Large intestine (tissue), 3 donors: ENCODE data around the gene ACADVL. TPM values are rescaled to one million over a fixed set of nuclear protein-coding genes. Genes with fewer than 3 reads are reported as not detected.
"Not testable (repeated sequence)": the region's sequence is repeated elsewhere in the genome, so short reads cannot be mapped to it uniquely, and the experiment has no call there.

ENCODE experiments used
- DNase-seq, 2 donors: peaks; one replicate each; pipeline versions ENCODE4 v3.0.0 to v3.0.0-alpha.2; 2013
- H3K27ac ChIP-seq: one replicate; pipeline ENCODE4 v1.5.1; 2013; ENCODE audit warnings: low read length
- H3K27me3 ChIP-seq: 2 replicates; pipeline ENCODE4 v1.6.1; 2013; ENCODE audit warnings: low read length; ENCODE audit not compliant: control insufficient read depth, insufficient read depth
- H3K36me3 ChIP-seq: 2 replicates; pipeline ENCODE4 v1.6.1; 2013; ENCODE audit warnings: low read length; ENCODE audit not compliant: control insufficient read depth, insufficient read depth
- H3K4me1 ChIP-seq: one replicate; pipeline ENCODE4 v1.6.1; 2013; ENCODE audit warnings: low read length; ENCODE audit not compliant: control insufficient read depth, insufficient read depth
- H3K4me3 ChIP-seq: one replicate; pipeline ENCODE4 v1.5.1; 2013; ENCODE audit warnings: low read length
- H3K9me3 ChIP-seq: one replicate; pipeline ENCODE4 v1.6.1; 2013; ENCODE audit warnings: mild to moderate bottlenecking, low read depth, low read length, moderate library complexity; ENCODE audit not compliant: control insufficient read depth
- WGBS: methylation state at CpG from one replicate; pipeline ENCODE4 v1.1.5; 2013; ENCODE audit warnings: low lambda C conversion rate; ENCODE audit not compliant: insufficient coverage; 5-methylcytosine and 5-hydroxymethylcytosine counted together
- polyA plus RNA-seq: library from polyadenylated mRNA; unstranded; fragments of 120-200 nt; gene quantifications from one replicate; pipeline ENCODE4 v1.2.1, GENCODE V29; 2013

The ACADVL gene
- polyA plus RNA-seq, 1 donor = 490 TPM

DNA sequence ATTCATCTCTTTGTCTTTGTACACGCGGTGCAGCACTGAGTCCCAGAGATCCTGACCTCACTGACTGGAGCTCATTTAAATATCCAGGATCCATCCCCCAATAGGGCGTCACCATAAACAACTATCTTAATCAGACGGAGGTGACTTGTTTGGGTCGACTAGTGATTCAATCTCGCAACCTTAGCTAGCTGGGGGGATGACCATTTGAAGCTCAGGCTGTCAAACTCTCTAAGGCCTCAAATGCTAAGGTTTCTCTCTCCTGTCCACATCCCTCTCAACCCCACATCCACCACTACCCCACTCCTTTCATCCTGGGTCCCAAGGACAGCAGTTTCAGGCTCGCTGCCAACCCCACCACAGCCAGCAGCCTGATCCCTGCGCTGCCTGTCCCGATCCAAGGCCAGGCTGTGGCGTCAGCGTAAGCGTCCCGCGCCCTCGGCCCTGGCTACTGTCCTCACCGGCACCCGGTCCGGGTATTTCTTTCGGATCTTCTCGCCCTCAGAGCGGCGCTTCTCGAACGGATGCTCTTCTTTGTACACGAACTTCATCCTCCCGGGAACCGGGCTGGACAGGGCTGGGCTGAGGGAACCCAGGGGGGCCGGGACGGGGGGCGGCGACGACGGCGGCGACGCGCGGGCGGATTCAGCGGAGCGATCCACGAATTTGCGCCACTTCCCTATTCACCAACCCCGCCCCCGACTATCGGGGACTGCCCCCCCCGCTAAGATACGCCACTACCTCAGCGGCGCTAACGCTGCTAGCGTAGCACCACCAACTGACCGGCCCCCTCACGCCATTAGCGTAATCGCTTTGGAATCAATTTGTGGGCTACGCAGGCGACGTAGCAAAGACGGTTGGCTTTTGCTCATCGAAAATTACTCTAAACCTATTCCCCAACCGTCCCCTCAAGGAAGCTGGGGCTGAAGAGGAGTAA, 22.3 kb downstream of the ACADVL start, which contains the start of gene GABARAP:
Gene GABARAP, minus strand, starts transcription at position 667 of the 934 bp plus-strand sequence. Its CDS starts 119 bp downstream, at position 548.
- no CpG with 5 or more reads among the region's 62 CpGs for WGBS
- Histone ChIP-seq H3K4me3 (peak within 1 kb of the TSS; percentile 95), H3K9me3 (no peaks in the 10 kb centered on the region), H3K4me1 (peaks cover 19% of the 10 kb centered on the region), H3K27me3 (no peaks in the 10 kb centered on the region), H3K36me3 (peaks cover 42% of the 10 kb centered on the region), H3K27ac (peak within 1 kb of the TSS; percentile 99)
- DNase-seq = peak; percentile 92 to 96

DNA sequence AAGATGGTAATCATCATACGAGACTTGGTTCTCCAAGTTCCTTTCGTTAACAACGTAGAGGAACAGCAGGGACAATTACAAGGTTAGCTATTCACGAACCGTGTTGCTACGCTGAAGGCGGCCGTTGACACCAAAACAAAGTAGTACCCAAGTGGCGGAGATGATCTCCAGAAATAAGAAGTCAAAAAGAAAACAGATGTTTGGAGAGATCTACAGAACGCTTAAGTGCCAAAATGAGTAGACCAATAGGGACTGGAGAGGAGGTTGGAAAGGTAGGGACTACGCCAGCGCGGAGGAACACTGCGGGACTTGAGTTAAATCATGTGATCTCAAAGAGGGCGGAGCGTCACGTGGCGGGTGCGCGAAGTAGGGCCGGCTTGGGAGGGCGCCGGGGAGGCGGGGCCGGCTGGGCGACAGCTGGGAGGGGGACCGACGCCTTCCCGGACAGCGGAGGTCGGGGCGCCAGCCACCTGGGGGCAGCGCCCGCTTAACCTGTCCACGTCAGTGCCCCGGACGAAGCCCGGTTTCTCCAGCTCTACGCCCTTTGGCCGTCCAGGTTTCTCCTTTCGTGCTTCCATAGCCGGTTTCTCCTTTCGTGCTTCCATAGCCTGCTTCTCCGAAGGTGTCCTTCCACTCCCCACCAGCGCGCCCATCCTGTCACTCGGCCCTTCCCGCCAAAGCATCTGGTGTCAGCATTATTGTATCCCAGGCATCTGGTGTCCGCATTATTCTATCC, 23.1 kb downstream of the ACADVL start:
- 0% methylated on average over 2 of the region's 49 CpGs for WGBS
- H3K27ac ChIP-seq = peak overlapping the region; percentile 99
- H3K4me3 ChIP-seq = peak overlapping the region; percentile 95
- DNase-seq = peak; percentile 96 to 97
- peaks cover 39% of the 10 kb centered on the region for H3K36me3 ChIP-seq
- H3K27me3 ChIP-seq = no peaks in the 10 kb centered on the region
- H3K9me3 ChIP-seq = no peaks in the 10 kb centered on the region
- peaks cover 14% of the 10 kb centered on the region for H3K4me1 ChIP-seq

DNA sequence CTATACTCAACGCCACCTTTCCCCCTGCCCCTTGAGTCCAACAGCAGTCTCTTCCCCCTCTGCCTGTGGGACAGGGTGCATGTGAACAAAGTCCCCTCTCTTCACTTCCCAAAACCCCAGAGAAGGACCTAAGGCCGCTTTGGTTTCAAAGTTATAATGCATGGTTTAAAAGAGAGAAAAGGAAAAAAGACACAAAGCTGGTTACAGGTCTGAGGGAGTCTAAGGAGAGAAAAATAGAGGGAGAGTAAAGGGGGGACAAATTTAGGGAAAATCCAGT, 23.7 kb downstream of the ACADVL start:
- H3K4me1 ChIP-seq = peaks cover 14% of the 10 kb centered on the region
- no peaks in the 10 kb centered on the region for H3K27me3 ChIP-seq
- peak overlapping the region; percentile 99 for H3K27ac ChIP-seq
- H3K9me3 ChIP-seq = no peaks in the 10 kb centered on the region
- DNase-seq = no peak
- peaks cover 39% of the 10 kb centered on the region for H3K36me3 ChIP-seq
- WGBS = 17% methylated on average over 1 of the region's 2 CpGs
- peak overlapping the region; percentile 95 for H3K4me3 ChIP-seq

DNA sequence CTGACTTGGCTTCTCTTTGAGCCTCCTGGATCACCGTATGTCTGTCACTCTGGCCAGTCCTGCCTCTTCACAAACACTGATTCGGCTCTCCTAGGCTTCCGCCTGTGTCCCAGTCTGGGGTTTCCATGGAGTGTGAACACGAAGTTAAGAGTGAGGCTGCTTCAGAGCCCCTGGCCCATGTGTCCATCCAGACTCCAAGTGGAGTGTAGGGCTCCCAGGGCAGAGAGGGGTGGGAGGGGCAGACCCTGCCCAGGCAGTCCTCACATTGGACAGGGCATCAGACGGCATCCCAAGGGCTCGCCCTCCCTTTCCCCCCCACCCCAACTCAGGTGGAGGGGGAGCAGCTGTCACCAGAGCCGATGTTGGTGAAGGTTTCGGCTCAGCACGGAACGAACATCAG, 24.1 kb downstream of the ACADVL start:
- WGBS = no CpG with 5 or more reads among the region's 10 CpGs
- not testable (repeated sequence) for DNase-seq, H3K4me3 ChIP-seq, H3K27me3 ChIP-seq, H3K9me3 ChIP-seq
- peak overlapping the region; percentile 99 for H3K27ac ChIP-seq
- peaks cover 39% of the 10 kb centered on the region for H3K36me3 ChIP-seq
- H3K4me1 ChIP-seq = peaks cover 14% of the 10 kb centered on the region

DNA sequence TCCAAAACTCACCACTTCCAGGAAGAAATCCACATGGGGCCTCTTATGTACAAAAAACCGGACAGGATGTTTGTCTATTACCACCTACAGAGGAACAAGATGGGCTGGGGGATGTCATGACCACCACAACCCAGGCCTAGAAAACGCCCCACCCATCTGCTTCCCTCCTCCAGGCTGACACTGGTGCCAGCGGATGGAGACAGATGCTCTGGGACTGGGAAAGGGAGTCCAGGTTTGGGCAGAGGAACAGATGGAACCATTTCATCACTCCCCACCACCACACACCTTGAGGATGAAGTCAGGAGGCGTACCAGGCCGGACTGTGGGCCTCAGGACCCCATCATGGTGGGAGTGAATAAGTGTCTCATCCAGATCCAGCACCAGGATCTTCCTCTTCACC, 27.0 kb downstream of the ACADVL start:
- H3K36me3 ChIP-seq = peaks cover 33% of the 10 kb centered on the region
- DNase-seq = no peak
- no peaks in the 10 kb centered on the region for H3K9me3 ChIP-seq
- H3K27me3 ChIP-seq = no peaks in the 10 kb centered on the region
- no peak overlapping the region for H3K27ac ChIP-seq
- WGBS = no CpG with 5 or more reads among the region's 5 CpGs
- peaks cover 5% of the 10 kb centered on the region for H3K4me1 ChIP-seq
- no peak overlapping the region for H3K4me3 ChIP-seq

DNA sequence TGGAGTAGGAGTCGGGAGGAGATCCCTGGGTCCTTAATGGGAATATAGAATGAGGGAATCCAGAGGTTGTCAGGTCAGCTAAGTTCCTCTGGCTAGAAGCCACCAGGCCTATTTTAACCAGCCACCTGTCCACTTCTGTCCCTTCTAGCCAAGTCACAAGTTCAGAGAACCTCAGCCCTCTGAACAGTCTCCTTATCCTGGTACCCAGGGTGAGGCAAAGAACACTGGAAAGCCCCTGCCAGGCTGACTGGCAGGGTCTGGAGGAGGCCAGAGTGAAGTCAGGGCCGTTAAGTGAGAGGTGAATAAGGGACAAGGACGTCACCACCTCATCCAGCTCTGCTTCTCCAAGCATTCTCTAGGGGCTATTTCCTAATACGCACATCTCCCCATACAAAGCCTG, 29.1 kb downstream of the ACADVL start:
- H3K27ac ChIP-seq = no peak overlapping the region
- peaks cover 31% of the 10 kb centered on the region for H3K36me3 ChIP-seq
- H3K27me3 ChIP-seq = no peaks in the 10 kb centered on the region
- WGBS = no CpG with 5 or more reads among the region's 4 CpGs
- no peaks in the 10 kb centered on the region for H3K9me3 ChIP-seq
- peaks cover 5% of the 10 kb centered on the region for H3K4me1 ChIP-seq
- DNase-seq = no peak
- H3K4me3 ChIP-seq = no peak overlapping the region

DNA sequence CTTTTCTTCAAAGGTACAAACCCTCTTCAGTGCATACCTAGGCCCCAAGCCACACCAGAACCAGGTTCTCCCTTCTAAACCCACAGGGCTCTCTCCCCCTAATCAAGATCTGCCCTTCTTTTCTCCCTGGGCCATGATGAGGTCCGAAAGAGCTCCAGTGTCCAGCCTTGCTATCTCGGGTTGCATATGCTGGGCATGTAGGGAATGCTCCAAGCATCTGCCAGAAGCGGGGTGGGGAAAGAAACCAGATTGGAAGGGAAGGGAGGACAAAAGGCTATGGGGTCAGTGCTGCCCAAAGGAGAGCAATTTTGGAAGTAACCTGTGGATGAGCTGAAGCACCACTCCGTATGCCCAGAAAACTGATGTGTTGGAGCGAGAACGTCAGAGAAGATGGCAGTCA, 29.5 kb downstream of the ACADVL start:
- no peak overlapping the region for H3K4me3 ChIP-seq
- no peak overlapping the region for H3K27ac ChIP-seq
- peaks cover 28% of the 10 kb centered on the region for H3K36me3 ChIP-seq
- H3K4me1 ChIP-seq = peaks cover 9% of the 10 kb centered on the region
- no peaks in the 10 kb centered on the region for H3K27me3 ChIP-seq
- no peak for DNase-seq
- no peaks in the 10 kb centered on the region for H3K9me3 ChIP-seq
- WGBS = 100% methylated on average over 1 of the region's 6 CpGs

DNA sequence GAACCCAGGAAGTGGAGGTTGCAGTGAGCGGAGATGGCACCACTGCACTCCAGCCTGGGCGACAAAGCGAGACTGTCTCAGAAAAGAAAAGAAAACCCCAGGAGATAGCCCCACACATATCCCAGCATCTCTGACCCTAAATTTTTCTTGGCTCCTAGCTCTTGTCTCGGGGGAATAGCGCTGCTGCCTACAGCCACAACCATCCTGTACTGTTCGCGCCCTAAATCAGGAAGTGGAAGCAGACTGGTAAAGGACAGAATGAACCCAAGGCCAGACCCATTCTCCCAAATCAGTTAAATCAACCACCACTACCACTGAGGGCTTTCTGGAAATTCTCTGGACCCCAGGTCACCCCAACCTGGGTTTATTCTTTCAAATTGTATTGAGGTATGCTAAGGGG, 30.1 kb downstream of the ACADVL start:
- no peak for DNase-seq
- H3K27me3 ChIP-seq = no peaks in the 10 kb centered on the region
- no peak overlapping the region for H3K27ac ChIP-seq
- WGBS = no CpG with 5 or more reads among the region's 7 CpGs
- peaks cover 14% of the 10 kb centered on the region for H3K4me1 ChIP-seq
- H3K4me3 ChIP-seq = peak overlapping the region; percentile 67
- H3K9me3 ChIP-seq = no peaks in the 10 kb centered on the region
- peaks cover 28% of the 10 kb centered on the region for H3K36me3 ChIP-seq

DNA sequence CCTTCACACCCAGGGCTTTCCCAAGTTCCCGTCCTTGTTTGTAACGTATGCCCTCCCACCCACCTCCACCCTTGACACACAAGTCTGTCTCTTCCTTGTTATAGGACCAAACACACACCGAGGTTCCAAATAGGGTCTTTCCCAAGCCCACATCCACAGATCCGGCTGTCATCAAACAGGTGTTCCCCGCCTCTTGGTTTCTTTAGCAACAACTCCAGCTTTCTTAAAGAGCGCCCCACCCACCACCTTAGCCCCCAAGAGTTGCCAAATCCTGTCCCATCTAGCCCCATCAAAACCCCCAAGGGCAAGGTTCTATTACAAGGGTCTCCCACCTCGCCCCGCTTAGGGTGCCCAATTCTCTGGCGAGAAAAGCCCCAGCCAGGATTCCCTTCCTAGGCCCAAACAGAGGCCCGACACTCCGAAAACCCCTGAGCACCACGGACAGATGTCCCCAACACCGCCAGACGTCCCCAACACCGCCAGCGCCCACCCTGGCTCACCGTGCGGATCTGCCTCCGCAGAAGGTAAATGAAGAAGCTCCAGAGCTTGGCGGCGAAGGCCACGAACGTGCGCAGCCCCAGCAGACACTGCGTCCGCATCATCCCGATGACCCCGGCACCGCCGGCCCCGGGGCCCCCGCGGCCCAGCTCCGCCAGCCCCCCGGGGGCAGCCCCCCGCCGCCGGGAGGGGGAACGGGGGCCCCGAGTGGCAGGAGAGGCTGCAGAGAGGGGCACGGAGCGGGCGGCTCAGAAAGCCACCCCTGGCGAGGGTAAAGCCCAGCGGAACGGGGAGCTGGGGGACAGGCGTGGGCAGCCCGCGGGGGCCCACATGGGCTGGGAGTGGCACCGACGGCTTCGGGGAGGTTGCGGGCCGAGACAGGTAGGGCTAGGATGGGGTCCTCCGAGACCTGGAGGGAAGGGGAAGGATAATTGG, 31.2 kb downstream of the ACADVL start:
- Histone ChIP-seq H3K36me3 (peaks cover 30% of the 10 kb centered on the region), H3K9me3 (no peaks in the 10 kb centered on the region), H3K4me1 (peaks cover 14% of the 10 kb centered on the region), H3K27ac (peak overlapping the region; percentile 94), H3K4me3 (peak overlapping the region; percentile 67), H3K27me3 (no peaks in the 10 kb centered on the region)
- 0% methylated on average over 2 of the region's 55 CpGs for WGBS
- peak in 1 of 2 donors; percentile 42 for DNase-seq
